ENCODE results near the gene GGA3. TPM values are rescaled to one million over a fixed set of nuclear protein-coding genes. Genes with fewer than 3 reads are reported as not detected.

GGA3 gene
- total and polyA plus RNA-seq, 4 donors, result 4.6 to 17.3 (median 9.2) TPM

- no peak for TF ChIP-seq HNF4G (IDR thresholded peaks at IDR 0.05)
- no peak for TF ChIP-seq CTCF (IDR thresholded peaks at IDR 0.05; ENCODE audit: low read depth, low read length, missing input control)
- TF ChIP-seq FOXA1 (IDR thresholded peaks at IDR 0.05), result no peak
- no peak for TF ChIP-seq RXRA (IDR thresholded peaks at IDR 0.05)
- TF ChIP-seq GABPA (IDR thresholded peaks at IDR 0.05 in 1 of 2, conservative IDR thresholded peaks at IDR 0.05 in 1 of 2), result no peak
- no peak for TF ChIP-seq ZBTB33 (IDR thresholded peaks at IDR 0.05)
- no peak for TF ChIP-seq SP1 (IDR thresholded peaks at IDR 0.05)
- TF ChIP-seq ATF3 (IDR thresholded peaks at IDR 0.05), result no peak
- no peak for TF ChIP-seq NR2F2 (IDR thresholded peaks at IDR 0.05)
- TF ChIP-seq RAD21 (IDR thresholded peaks at IDR 0.05), result no peak
- TF ChIP-seq JUND (IDR thresholded peaks at IDR 0.05), result no peak
- TF ChIP-seq HNF4A (conservative IDR thresholded peaks at IDR 0.05), result no peak
- no peak for TF ChIP-seq YY1 (IDR thresholded peaks at IDR 0.05)
- no peak for TF ChIP-seq REST (IDR thresholded peaks at IDR 0.05)
- no peak for TF ChIP-seq FOXA2 (IDR thresholded peaks at IDR 0.05)
- TF ChIP-seq MAX (IDR thresholded peaks at IDR 0.05), result no peak
- Histone ChIP-seq H3K27ac (ENCODE audit: low read depth in 1 of 2, low read length in 2 of 2) (no peak overlapping the region), H3K27me3 (ENCODE audit: control insufficient read depth in 4 of 4, insufficient read depth in 4 of 4, low read length in 3 of 4) (no peaks in the 10 kb centered on the region), H3K36me3 (ENCODE audit: control insufficient read depth in 4 of 4, insufficient read depth in 3 of 4, low read depth in 1 of 4, low read length in 3 of 4) (peaks cover 16 to 74% (median 50%) of the 10 kb centered on the region in 4 donors), H3K4me1 (ENCODE audit: control insufficient read depth in 4 of 4, insufficient read depth in 4 of 4, low read length in 3 of 4) (peaks cover 0 to 7% (median 3%) of the 10 kb centered on the region in 4 donors), H3K9me3 (ENCODE audit: control insufficient read depth in 4 of 4, low read length in 3 of 4) (no peaks in the 10 kb centered on the region), H3K9ac (ENCODE audit: low read depth in 1 of 2, low read length in 2 of 2) (no peak overlapping the region), H3K4me3 (ENCODE audit: low read depth in 1 of 3, low read length in 3 of 3) (no peak overlapping the region)
- WGBS, result 66% methylated on average over 11 of the region's 11 CpGs
- DNase-seq (ENCODE audit: low spot score), result no peak
These were observed 23.3 kb downstream of the GGA3 start for GRCh38 chr17:75238020-75238580.

Measured in liver (tissue), 9 donors.